PC-3 (cell line): ENCODE measurements around the gene WDR55.

ENCODE experiments used
- CTCF ChIP-seq: fragments of 300-600 bp; sonication (generic); conservative IDR thresholded peaks from 2 replicates; pipeline ENCODE4 v1.5.1; 2017; ENCODE audit warnings: antibody characterized with exemption, low read depth, mild to moderate bottlenecking, low read length
- EZH2 ChIP-seq: fragments of 300-600 bp; sonication (generic); IDR thresholded peaks from one replicate; pipeline ENCODE4 v1.6.1; 2017; ENCODE audit warnings: antibody characterized with exemption, mild to moderate bottlenecking, low read length; ENCODE audit not compliant: unreplicated experiment
- EZH2phosphoT487 ChIP-seq: fragments of 300-600 bp; sonication (generic); IDR thresholded peaks from 2 replicates; pipeline ENCODE4 v1.6.1; 2018; ENCODE audit warnings: mild to moderate bottlenecking, antibody characterized with exemption, low read length, borderline replicate concordance

DNA sequence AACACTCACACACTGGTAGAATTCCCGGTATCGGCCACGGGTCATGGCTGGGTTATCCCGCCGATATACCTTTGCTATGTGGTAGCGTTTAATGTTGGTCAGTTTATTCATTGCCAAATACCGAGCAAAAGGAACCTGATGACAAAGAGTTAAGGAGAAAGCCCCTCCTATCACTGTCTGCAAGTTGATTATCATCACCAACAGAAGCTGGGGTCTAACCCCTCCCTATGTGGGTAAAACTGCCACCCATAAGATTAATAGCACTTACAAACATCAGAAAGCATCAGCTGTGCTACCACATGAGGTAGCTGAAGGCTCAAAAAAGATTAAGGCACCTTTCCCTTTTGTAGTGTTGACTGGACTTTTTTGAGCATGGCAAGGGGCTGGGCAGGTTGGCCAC, 14.3 kb downstream of the WDR55 start:
- no peak for TF ChIP-seq CTCF
- no peak for TF ChIP-seq EZH2
- no peak for TF ChIP-seq EZH2phosphoT487
